H9 (cell line): ENCODE data around the gene PTCHD1. TPM values are rescaled to one million over a fixed set of nuclear protein-coding genes. Genes with fewer than 3 reads are reported as not detected.

Experiments used
- DNase-seq: peaks from one replicate; pipeline ENCODE4 v3.0.0-alpha.2; 2017
- H2AFZ ChIP-seq: one replicate; pipeline ENCODE4 v1.6.1; 2013; ENCODE audit warnings: mild to moderate bottlenecking, low read length, control low read depth, moderate library complexity
- H2AK5ac ChIP-seq: 2 replicates; pipeline ENCODE4 v1.6.1; 2013; ENCODE audit warnings: low read length, control low read depth, mixed read lengths; ENCODE audit not compliant: insufficient read length
- H2BK120ac ChIP-seq: one replicate; pipeline ENCODE4 v1.6.1; 2013; ENCODE audit warnings: low read depth, mild to moderate bottlenecking, low read length, control low read depth, inconsistent platforms; ENCODE audit not compliant: poor library complexity, severe bottlenecking
- H2BK12ac ChIP-seq: 2 replicates; pipeline ENCODE4 v1.6.1; 2013; ENCODE audit warnings: low read length, control low read depth, mixed read lengths, low read depth; ENCODE audit not compliant: insufficient read length
- H2BK15ac ChIP-seq: 2 replicates; pipeline ENCODE4 v1.6.1; 2013; ENCODE audit warnings: low read depth, low read length, control low read depth
- H2BK20ac ChIP-seq: one replicate; pipeline ENCODE4 v1.6.1; 2013; ENCODE audit warnings: low read depth, mild to moderate bottlenecking, low read length, control low read depth, inconsistent platforms; ENCODE audit not compliant: poor library complexity, severe bottlenecking
- H2BK5ac ChIP-seq: 2 replicates; pipeline ENCODE4 v1.6.1; 2013; ENCODE audit warnings: low read length, control low read depth, mixed read lengths; ENCODE audit not compliant: insufficient read length
- H3K14ac ChIP-seq: 2 replicates; pipeline ENCODE4 v1.6.1; 2013; ENCODE audit warnings: low read length, control low read depth; ENCODE audit not compliant: insufficient read depth
- H3K18ac ChIP-seq: 2 replicates; pipeline ENCODE4 v1.6.1; 2013; ENCODE audit warnings: low read depth, mild to moderate bottlenecking, mixed read lengths, low read length, control low read depth; ENCODE audit not compliant: insufficient read length
- H3K23ac ChIP-seq: 2 replicates; pipeline ENCODE4 v1.6.1; 2013; ENCODE audit warnings: low read length, control low read depth, mixed read lengths, low read depth; ENCODE audit not compliant: insufficient read length
- H3K23me2 ChIP-seq: 2 replicates; pipeline ENCODE4 v1.6.1; 2013; ENCODE audit warnings: low read depth, mild to moderate bottlenecking, mixed read lengths, low read length, control low read depth; ENCODE audit not compliant: insufficient read length, poor library complexity, severe bottlenecking
- H3K27ac ChIP-seq: 2 replicates; pipeline ENCODE4 v1.5.1; 2013; ENCODE audit warnings: low read length, control low read depth, mixed read lengths, low read depth; ENCODE audit not compliant: insufficient read length
- H3K27me3 ChIP-seq: 2 replicates; pipeline ENCODE4 v1.6.1; 2013; ENCODE audit warnings: low read length, control low read depth, inconsistent platforms; ENCODE audit not compliant: insufficient read depth
- H3K4ac ChIP-seq: 2 replicates; pipeline ENCODE4 v1.6.1; 2013; ENCODE audit warnings: low read depth, mild to moderate bottlenecking, control low read depth, inconsistent platforms, low read length, moderate library complexity
- H3K4me1 ChIP-seq: 2 replicates; pipeline ENCODE4 v1.6.1; 2013; ENCODE audit warnings: low read length, control low read depth, inconsistent platforms; ENCODE audit not compliant: insufficient read depth
- H3K4me2 ChIP-seq: 2 replicates; pipeline ENCODE4 v1.6.1; 2013; ENCODE audit warnings: low read length, control low read depth, mixed read lengths; ENCODE audit not compliant: insufficient read length, insufficient read depth
- H3K56ac ChIP-seq: 2 replicates; pipeline ENCODE4 v1.6.1; 2013; ENCODE audit warnings: low read depth, mild to moderate bottlenecking, mixed read lengths, low read length, control low read depth; ENCODE audit not compliant: insufficient read length
- H3K79me1 ChIP-seq: 2 replicates; pipeline ENCODE4 v1.6.1; 2013; ENCODE audit warnings: low read depth, mild to moderate bottlenecking, moderate library complexity, low read length, control low read depth, inconsistent platforms; ENCODE audit not compliant: insufficient read depth, poor library complexity, severe bottlenecking
- H3K79me2 ChIP-seq: 2 replicates; pipeline ENCODE4 v1.6.1; 2013; ENCODE audit warnings: low read length, control low read depth, inconsistent platforms; ENCODE audit not compliant: insufficient read depth
- H3K9ac ChIP-seq: 2 replicates; pipeline ENCODE4 v1.6.1; 2013; ENCODE audit warnings: low read length, control low read depth, mixed read lengths; ENCODE audit not compliant: insufficient read length; ENCODE audit errors: extremely low read depth
- H3K9me3 ChIP-seq: one replicate; pipeline ENCODE4 v1.6.1; 2013; ENCODE audit warnings: low read depth, low read length, inconsistent platforms; ENCODE audit not compliant: control insufficient read depth
- H3T11ph ChIP-seq: one replicate; pipeline ENCODE4 v1.6.1; 2013; ENCODE audit warnings: mild to moderate bottlenecking, low read length, control low read depth, inconsistent platforms
- H4K20me1 ChIP-seq: one replicate; pipeline ENCODE4 v1.6.1; 2013; ENCODE audit not compliant: control insufficient read depth, insufficient read length, insufficient read depth
- H4K5ac ChIP-seq: 2 replicates; pipeline ENCODE4 v1.6.1; 2013; ENCODE audit warnings: low read depth, mild to moderate bottlenecking, mixed read lengths, low read length, control low read depth; ENCODE audit not compliant: insufficient read length
- H4K8ac ChIP-seq: replicated peaks from 2 replicates; pipeline ENCODE4 v1.6.1; 2013; ENCODE audit warnings: low read length, control low read depth, mixed read lengths, low read depth; ENCODE audit not compliant: insufficient read length
- H4K91ac ChIP-seq: 2 replicates; pipeline ENCODE4 v1.6.1; 2013; ENCODE audit warnings: low read depth, mild to moderate bottlenecking, moderate library complexity, mixed read lengths, low read length, control low read depth; ENCODE audit not compliant: insufficient read length
- H3K27ac Mint-ChIP-seq, 3 experiments: 2 replicates in 2 of 3; 3 replicates in 1 of 3; pipeline ENCODE4 v1.8.0; 2020 to 2021; ENCODE audit warnings: mixed read lengths in 3 of 3, mild to moderate bottlenecking in 1 of 3, moderate library complexity in 1 of 3
- H3K27me3 Mint-ChIP-seq: 2 replicates; pipeline ENCODE4 v1.8.0; 2021; ENCODE audit warnings: low read depth, mild to moderate bottlenecking, moderate library complexity, mixed read lengths
- H3K36me3 Mint-ChIP-seq, 3 experiments: 2 replicates in 2 of 3; 3 replicates in 1 of 3; pipeline ENCODE4 v1.8.0; 2020 to 2021; ENCODE audit warnings: low read depth in 3 of 3, mixed read lengths in 3 of 3; ENCODE audit not compliant: insufficient read depth in 1 of 3
- H3K4me1 Mint-ChIP-seq, 2 experiments: 2 replicates each; pipeline ENCODE4 v1.8.0; 2020; ENCODE audit warnings: mixed read lengths in 2 of 2
- H3K4me3 Mint-ChIP-seq, 2 experiments: 2 replicates in 1 of 2; 3 replicates in 1 of 2; pipeline ENCODE4 v1.8.0; 2020 to 2021; ENCODE audit warnings: mild to moderate bottlenecking in 2 of 2, mixed read lengths in 2 of 2, moderate library complexity in 1 of 2
- H3K9me3 Mint-ChIP-seq, 2 experiments: 2 replicates in 1 of 2; 3 replicates in 1 of 2; pipeline ENCODE4 v1.8.0; 2020; ENCODE audit warnings: mild to moderate bottlenecking in 2 of 2, mixed read lengths in 2 of 2, moderate library complexity in 1 of 2
- CTCF ChIP-seq: fragments of 200-600 bp; sonication (generic); conservative IDR thresholded peaks from 3 replicates; pipeline ENCODE4 v1.8.0; 2021; ENCODE audit warnings: antibody characterized with exemption, mild to moderate bottlenecking
- WGBS: extraction: QIAGEN DNeasy Blood & Tissue Kit; methylation state at CpG from one replicate; pipeline ENCODE4 v1.1.7; 2013; ENCODE audit warnings: missing lambda C conversion rate, low lambda C conversion rate, mixed read lengths; ENCODE audit not compliant: insufficient read length; ENCODE audit errors: extremely low coverage; 5-methylcytosine and 5-hydroxymethylcytosine counted together
- total RNA-seq: library from RNA; stranded (reverse); gene quantifications from 2 replicates; pipeline ENCODE4 v1.2.1, GENCODE V29; 2021

The PTCHD1 gene
- total RNA-seq, 1 experiment from 2014 or later, result 1.4 TPM

- Histone ChIP-seq H3K56ac (no peak overlapping the region), H2AFZ (no peak overlapping the region), H3K4me1 (no peaks in the 10 kb centered on the region), H3K79me2 (no peaks in the 10 kb centered on the region), H3K23me2 (no peaks in the 10 kb centered on the region), H3K9ac (no peak overlapping the region), H2BK5ac (no peak overlapping the region), H2BK120ac (no peak overlapping the region), H3K4me2 (no peak overlapping the region), H3K23ac (no peak overlapping the region), H2AK5ac (no peak overlapping the region), H3K79me1 (no peaks in the 10 kb centered on the region), H3T11ph (no peak overlapping the region), H4K5ac (no peak overlapping the region), H3K9me3 (no peaks in the 10 kb centered on the region), H4K20me1 (no peaks in the 10 kb centered on the region), H3K27me3 (no peaks in the 10 kb centered on the region), H4K91ac (no peak overlapping the region), H2BK20ac (no peak overlapping the region), H3K4ac (no peak overlapping the region), H3K14ac (no peak overlapping the region), H3K27ac (no peak overlapping the region), H3K18ac (no peak overlapping the region), H2BK12ac (no peak overlapping the region), H4K8ac (no peak overlapping the region), H2BK15ac (no peak overlapping the region)
- no peak for DNase-seq
- H3K36me3 Mint-ChIP-seq, result peaks cover 0 to 2% (median 0%) of the 10 kb centered on the region in 3 experiments; a peak in 1 of 7 replicates
- no peaks in the 10 kb centered on the region for H3K27me3 Mint-ChIP-seq
- no CpG with 5 or more reads among the region's 8 CpGs for WGBS
- peaks cover 2 to 10% of the 10 kb centered on the region in 2 experiments; a peak in 1 of 4 replicates for H3K4me1 Mint-ChIP-seq
- TF ChIP-seq CTCF, result no peak
- H3K9me3 Mint-ChIP-seq, result peaks cover 0 to 5% of the 10 kb centered on the region in 2 experiments; a peak in 2 of 5 replicates
- no peak overlapping the region; a peak in 1 of 7 replicates for H3K27ac Mint-ChIP-seq
- H3K4me3 Mint-ChIP-seq, result no peak overlapping the region
Observed at GRCh38 chrX:23292354-23292987, 42.2 kb upstream of the PTCHD1 start.
